ENCODE data around the gene THSD7A.
"Not testable (repeated sequence)": the region's sequence is repeated elsewhere in the genome, so short reads cannot be mapped to it uniquely, and the experiment has no call there.

Gene THSD7A

GRCh38 chr7:11521964-11522499 lies 310.0 kb downstream of the THSD7A start:
- not testable (repeated sequence) for DNase-seq (ENCODE audit: low spot score)

DNA sequence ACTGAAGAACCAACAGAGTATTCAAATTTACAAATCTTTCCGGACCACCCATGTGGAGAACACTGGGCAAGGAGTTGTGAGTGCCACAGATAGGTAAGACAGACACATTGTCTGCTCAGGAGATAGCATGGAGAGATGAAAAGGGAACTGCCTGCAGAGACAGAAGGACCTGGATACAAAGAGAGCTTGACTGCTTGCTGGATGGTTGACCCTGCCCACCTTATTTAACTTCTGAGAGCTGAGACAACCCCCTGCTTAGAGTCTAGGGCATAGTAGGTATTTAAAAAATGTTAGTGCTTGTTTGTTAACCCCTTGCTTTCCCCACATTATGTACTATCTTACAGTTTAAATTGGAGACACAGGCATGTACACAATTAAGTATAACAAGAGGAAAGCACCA lies 314.1 kb downstream of the THSD7A start:
- DNase-seq (ENCODE audit: low spot score): no peak

- no peak for DNase-seq (ENCODE audit: low spot score)
These were observed 315.7 kb downstream of the THSD7A start for GRCh38 chr7:11516328-11516727.

- DNase-seq (ENCODE audit: low spot score): no peak
These were observed 318.5 kb downstream of the THSD7A start for GRCh38 chr7:11513460-11513859.

DNA sequence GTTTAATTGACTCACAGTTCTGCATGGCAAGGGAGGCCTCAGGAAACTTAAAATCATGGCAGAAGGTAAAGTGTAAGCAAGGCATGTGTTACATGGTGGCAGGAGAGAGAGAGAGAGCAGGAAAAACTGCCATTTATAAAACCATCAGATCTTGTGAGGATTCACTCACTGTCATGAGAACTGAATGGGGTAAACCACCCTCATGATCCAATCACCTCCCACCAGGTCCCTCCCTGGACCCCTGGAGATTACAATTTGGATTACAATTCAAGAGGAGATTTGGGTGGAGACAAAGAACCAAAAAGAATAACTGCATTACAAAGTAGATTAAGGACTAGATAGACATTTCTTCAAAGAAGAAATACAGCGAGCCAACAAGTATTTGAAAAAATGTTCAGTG lies 324.1 kb downstream of the THSD7A start:
- no peak for DNase-seq (ENCODE audit: low spot score)

GRCh38 chr7:11506417-11506816 lies 325.6 kb downstream of the THSD7A start:
- no peak for DNase-seq (ENCODE audit: low spot score)

GRCh38 chr7:11505471-11505985 lies 326.5 kb downstream of the THSD7A start:
- DNase-seq (ENCODE audit: low spot score): no peak

GRCh38 chr7:11492307-11492706 lies 339.7 kb downstream of the THSD7A start:
- no peak for DNase-seq (ENCODE audit: low spot score)

DNA sequence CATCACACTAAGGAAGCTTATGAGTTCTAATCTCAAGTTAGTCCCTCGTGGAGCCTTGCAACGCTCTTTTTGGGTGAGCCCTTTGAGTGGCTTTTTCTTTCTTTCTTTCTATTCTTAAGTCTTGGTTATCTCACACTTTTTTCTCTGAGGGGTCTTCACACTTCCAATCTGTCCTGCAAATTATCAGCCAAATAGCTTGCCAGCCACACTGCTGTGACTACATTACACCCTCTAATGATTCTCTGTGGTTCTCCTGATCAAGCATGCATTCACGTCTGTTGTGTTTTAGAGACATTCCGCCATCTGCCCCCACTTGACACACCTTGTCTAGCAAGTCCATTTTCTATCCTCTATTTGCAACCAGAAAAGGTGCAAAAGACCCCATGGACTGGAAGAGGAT lies 340.2 kb downstream of the THSD7A start:
- DNase-seq (ENCODE audit: low spot score): no peak

DNA sequence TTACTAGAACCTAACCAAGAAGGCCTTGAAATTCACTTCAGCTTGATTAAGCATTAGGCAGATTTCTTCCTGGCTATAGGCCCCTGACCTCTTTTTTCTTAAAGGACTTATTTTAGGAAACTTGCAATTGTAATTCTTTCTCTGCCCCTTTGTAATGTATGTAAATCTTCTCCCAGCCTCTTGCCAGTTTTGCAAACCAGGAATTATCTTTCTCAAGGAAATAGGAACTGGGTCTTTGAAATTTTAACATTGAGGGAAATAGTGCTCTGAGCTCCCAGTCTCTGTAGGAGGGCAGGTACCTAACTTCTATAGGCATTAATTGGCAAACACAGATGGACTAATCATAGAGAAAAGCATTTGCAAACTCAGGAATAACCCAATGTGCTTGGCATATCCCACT lies 342.7 kb downstream of the THSD7A start:
- no peak for DNase-seq (ENCODE audit: low spot score)

DNA sequence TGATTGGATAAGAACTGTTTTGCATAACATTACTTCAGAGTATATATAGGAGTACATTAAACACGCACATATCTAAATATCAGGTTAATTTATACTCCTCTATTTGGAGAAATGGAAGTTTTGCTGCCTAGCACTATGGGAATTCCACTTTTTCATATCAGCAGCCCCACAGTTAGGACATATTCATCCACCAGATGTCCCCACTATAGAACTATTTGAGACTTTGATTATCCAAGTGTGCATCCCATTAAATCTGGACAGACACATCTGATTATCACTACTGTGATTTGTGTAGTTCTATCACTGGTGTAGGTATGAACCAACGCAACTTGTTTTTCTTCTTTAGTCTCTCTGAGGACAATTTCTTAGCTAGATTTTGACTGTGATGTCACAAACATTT lies 345.7 kb downstream of the THSD7A start:
- DNase-seq (ENCODE audit: low spot score): no peak

DNA sequence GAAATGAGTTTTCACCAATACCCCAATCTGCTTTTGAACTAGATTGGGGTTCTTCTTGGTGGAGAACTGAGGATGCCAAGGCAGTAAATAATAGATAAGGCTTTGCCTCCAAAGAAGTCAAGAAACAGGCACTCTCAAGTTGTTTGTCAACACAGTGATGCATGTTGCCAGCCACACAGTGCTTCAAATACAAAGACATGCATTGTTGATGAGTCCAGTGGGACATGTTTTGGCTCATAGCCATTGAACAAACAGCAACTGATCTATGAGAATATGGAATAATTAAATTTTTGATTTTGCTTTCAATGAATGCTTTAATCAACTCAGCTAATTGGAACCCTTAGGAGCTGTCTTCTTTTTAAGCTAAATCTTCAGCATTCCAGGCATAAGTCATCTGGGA lies 346.4 kb downstream of the THSD7A start:
- DNase-seq (ENCODE audit: low spot score): no peak

- DNase-seq (ENCODE audit: low spot score): no peak
These were observed 351.9 kb downstream of the THSD7A start for GRCh38 chr7:11480143-11480542.

- no peak for DNase-seq (ENCODE audit: low spot score)
These were observed 353.1 kb downstream of the THSD7A start for GRCh38 chr7:11478882-11479281.

DNA sequence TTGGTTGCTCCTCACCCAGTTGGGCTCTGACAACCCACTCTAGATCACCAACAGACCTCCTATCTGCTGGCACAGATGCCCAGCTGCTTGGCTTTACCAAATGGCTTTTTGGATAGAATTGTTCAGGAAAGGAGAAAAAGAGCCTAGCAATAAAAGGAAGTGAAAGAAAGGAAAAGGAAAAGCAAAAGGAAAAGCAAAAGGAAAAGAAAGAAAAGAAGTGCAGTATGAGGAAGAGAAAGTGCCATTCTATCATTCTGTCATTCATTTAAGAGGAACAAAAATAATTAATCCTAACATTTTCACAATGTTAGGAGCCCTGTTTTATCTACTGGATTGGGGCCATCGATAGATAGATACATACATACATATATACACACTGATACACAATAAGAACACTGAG lies 353.6 kb downstream of the THSD7A start:
- DNase-seq (ENCODE audit: low spot score): no peak

DNA sequence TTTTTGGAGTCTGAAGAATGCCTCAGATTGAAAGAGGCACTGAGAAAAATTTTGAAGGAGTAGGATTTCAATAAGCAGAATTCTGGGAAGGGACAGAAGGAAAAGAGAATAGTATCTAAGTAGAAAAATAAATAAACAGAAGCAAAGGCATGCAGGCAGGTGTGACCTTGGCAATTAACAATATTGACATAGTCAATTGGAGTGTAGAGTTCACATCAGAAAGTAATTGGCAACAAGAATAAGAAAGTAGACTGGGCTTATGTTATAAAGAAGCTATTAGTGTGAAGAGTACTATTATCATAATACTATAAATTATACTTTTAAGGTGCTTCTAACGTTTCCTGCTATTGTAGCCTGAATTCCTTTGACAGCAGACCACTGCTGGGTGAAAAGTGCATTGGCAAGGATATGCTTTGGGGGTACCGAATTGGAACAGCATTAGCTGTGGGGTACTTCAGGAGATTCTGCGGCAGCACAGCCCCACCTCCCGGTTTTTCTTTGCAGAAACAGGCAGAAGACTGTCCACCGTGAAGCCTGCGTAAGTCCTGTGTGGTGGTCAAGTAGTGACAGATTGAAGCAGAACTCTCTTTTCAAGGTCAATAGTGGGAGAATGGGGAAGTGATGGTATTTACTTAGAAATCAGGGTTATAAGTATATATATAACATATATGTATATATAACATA lies 357.0 kb downstream of the THSD7A start:
- DNase-seq (ENCODE audit: low spot score): no peak

GRCh38 chr7:11473807-11474424 lies 358.1 kb downstream of the THSD7A start:
- no peak for DNase-seq (ENCODE audit: low spot score)

DNA sequence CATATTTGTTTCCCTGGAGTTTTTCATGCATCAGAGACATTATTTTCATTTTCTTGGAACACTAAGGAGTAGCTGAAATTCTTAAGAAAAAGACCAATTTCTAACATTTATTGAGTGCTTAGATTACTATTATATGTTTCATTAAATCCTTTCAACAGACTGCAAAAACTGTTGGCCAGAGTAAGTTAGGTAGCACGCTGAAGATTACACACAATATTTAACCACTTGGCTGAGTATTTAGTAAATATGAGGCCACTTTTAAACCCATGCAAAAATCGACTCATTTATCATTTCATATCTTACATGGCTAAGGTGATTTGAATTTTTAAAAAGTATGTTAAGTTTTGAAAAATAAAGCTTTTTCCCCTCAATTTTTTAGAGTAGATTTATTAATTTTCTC lies 358.8 kb downstream of the THSD7A start:
- no peak for DNase-seq (ENCODE audit: low spot score)

DNA sequence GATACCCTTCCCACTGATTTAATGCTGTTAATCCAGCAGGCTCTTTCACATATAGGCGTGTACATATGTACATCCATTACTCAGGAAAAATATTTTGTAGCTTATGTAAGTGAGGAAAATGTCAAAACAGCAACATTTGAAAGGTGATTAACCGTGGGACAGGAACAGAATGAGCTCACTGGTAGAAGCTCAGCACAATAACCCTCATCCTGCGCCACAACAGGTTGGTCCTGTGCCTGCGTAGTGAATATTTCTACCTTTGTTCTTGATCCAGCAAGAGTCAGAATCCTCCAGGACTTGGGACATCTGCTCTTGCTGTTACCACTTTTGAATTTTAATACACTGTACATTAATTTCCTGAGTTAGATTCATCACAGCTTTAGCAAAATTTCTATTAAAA lies 359.4 kb downstream of the THSD7A start:
- DNase-seq (ENCODE audit: low spot score): no peak

- no peak for DNase-seq (ENCODE audit: low spot score)
These were observed 360.7 kb downstream of the THSD7A start for GRCh38 chr7:11471255-11471654.

- DNase-seq (ENCODE audit: low spot score): no peak
These were observed 362.8 kb downstream of the THSD7A start for GRCh38 chr7:11469028-11469745.

GRCh38 chr7:11466517-11467105 lies 365.4 kb downstream of the THSD7A start:
- no peak for DNase-seq (ENCODE audit: low spot score)
